SK-N-SH (cell line): ENCODE results near the gene TYW3. TPM values are rescaled to one million over a fixed set of nuclear protein-coding genes. Genes with fewer than 3 reads are reported as not detected.

ENCODE experiments used
- CTCF ChIA-PET: fragments of 300-600, 350-600 bp; formaldehyde crosslinking; extraction: SDS; loops from one replicate; lab custom pipeline; 2021; lab: Yijun Ruan, JAX
- POLR2A ChIA-PET: fragments of 350-600 bp; sonication (Branson Sonifier 250); formaldehyde crosslinking; extraction: SDS; loops from one replicate; lab custom pipeline; 2020; ENCODE audit warnings: antibody characterized with exemption, inconsistent platforms; lab: Yijun Ruan, JAX
- DNase-seq: peaks from one replicate; pipeline ENCODE4 v3.0.0; 2012
- H2AFZ ChIP-seq: fragments of 200-600 bp; sonication (generic); 2 replicates; pipeline ENCODE4 v1.8.1; 2016; ENCODE audit warnings: antibody characterized with exemption, mild to moderate bottlenecking, low read depth
- H3F3A ChIP-seq: fragments of 200-600 bp; sonication (generic); replicated peaks from 2 replicates; pipeline ENCODE3; 2016; ENCODE audit warnings: antibody characterized with exemption, mild to moderate bottlenecking; ENCODE audit not compliant: insufficient read depth
- H3K27ac ChIP-seq, 2 experiments: fragments of 200-500 bp in 1 of 2; fragments of 200-600 bp in 1 of 2; sonication (Bioruptor generic) in 1 of 2; sonication (generic), shearing (Covaris generic) in 1 of 2; 2 replicates each; pipeline versions ENCODE4 v1.5.1 to v1.6.1; 2014 to 2016; ENCODE audit warnings: low read depth in 2 of 2, inconsistent platforms in 1 of 2, low read length in 1 of 2, mild to moderate bottlenecking in 1 of 2, mixed read lengths in 1 of 2
- H3K27me3 ChIP-seq: fragments of 200-600 bp; sonication (generic), shearing (Covaris generic); 2 replicates; pipeline ENCODE4 v1.6.1; 2016; ENCODE audit warnings: mixed run types; ENCODE audit not compliant: insufficient read depth
- H3K36me3 ChIP-seq, 2 experiments: fragments of 200-500 bp in 1 of 2; fragments of 200-600 bp in 1 of 2; sonication (Bioruptor generic) in 1 of 2; sonication (generic) in 1 of 2; replicated peaks in 1 of 2; 2 replicates each; pipeline versions ENCODE3 to v1.5.1; 2014 to 2016; ENCODE audit warnings: low read length in 1 of 2, mild to moderate bottlenecking in 1 of 2; ENCODE audit not compliant: insufficient read depth in 2 of 2, control insufficient read depth in 1 of 2
- H3K4me1 ChIP-seq, 2 experiments: fragments of 200-500 bp in 1 of 2; fragments of 200-600 bp in 1 of 2; sonication (Bioruptor generic) in 1 of 2; sonication (generic), shearing (Covaris generic) in 1 of 2; 2 replicates each; pipeline versions ENCODE4 v1.5.1 to v1.6.1; 2014 to 2016; ENCODE audit warnings: low read depth in 1 of 2, low read length in 1 of 2, mixed run types in 1 of 2; ENCODE audit not compliant: insufficient read depth in 2 of 2, control insufficient read depth in 1 of 2
- H3K4me2 ChIP-seq: fragments of 200-600 bp; sonication (generic), shearing (Covaris generic); 2 replicates; pipeline ENCODE4 v1.6.1; 2017; ENCODE audit warnings: mixed run types
- H3K4me3 ChIP-seq, 2 experiments: fragments of 200-500 bp in 1 of 2; fragments of 200-600 bp in 1 of 2; sonication (Bioruptor generic) in 1 of 2; sonication (generic), shearing (Covaris generic) in 1 of 2; 2 replicates each; pipeline versions ENCODE4 v1.5.1 to v1.8.1; 2014 to 2016; ENCODE audit warnings: low read depth in 2 of 2, inconsistent platforms in 1 of 2, low read length in 1 of 2, mild to moderate bottlenecking in 1 of 2, mixed read lengths in 1 of 2, moderate library complexity in 1 of 2
- H3K79me2 ChIP-seq: fragments of 200-600 bp; sonication (generic); 2 replicates; pipeline ENCODE4 v1.8.1; 2017; ENCODE audit warnings: mild to moderate bottlenecking; ENCODE audit not compliant: insufficient read depth
- H3K9ac ChIP-seq: fragments of 200-600 bp; sonication (generic); 2 replicates; pipeline ENCODE4 v1.6.1; 2017; ENCODE audit warnings: mixed run types
- H3K9me2 ChIP-seq: fragments of 200-600 bp; sonication (generic); 2 replicates; pipeline ENCODE4 v1.6.1; 2017; ENCODE audit warnings: mixed run types
- H3K9me3 ChIP-seq: fragments of 200-600 bp; sonication (generic); 2 replicates; pipeline ENCODE4 v1.6.1; 2017; ENCODE audit warnings: mixed run types, mild to moderate bottlenecking, moderate library complexity
- H4K20me1 ChIP-seq: fragments of 200-600 bp; sonication (generic); 2 replicates; pipeline ENCODE4 v1.6.1; 2017; ENCODE audit warnings: mild to moderate bottlenecking, mixed run types; ENCODE audit not compliant: insufficient read depth
- CHD2 ChIP-seq: fragments of 150-350 bp; IDR thresholded peaks from 2 replicates; pipeline ENCODE4 v1.6.1; 2018; ENCODE audit warnings: low read length; ENCODE audit not compliant: partially characterized antibody
- EP300 ChIP-seq, 2 experiments: IDR thresholded peaks; 2 replicates each; pipeline versions ENCODE4 v1.4.0 to v1.6.1; 2012; ENCODE audit warnings: borderline replicate concordance in 1 of 2, low read depth in 1 of 2, low read length in 1 of 2
- FOSL2 ChIP-seq: IDR thresholded peaks from 2 replicates; pipeline ENCODE4 v1.4.0; 2012; ENCODE audit warnings: low read depth, mild to moderate bottlenecking, moderate library complexity, borderline replicate concordance
- FOXJ3 ChIP-seq: sonication (generic); formaldehyde crosslinking; IDR thresholded peaks from 2 replicates; pipeline ENCODE4 v1.5.1; 2020; ENCODE audit warnings: mild to moderate bottlenecking, missing genetic modification reagents
- PBX3 ChIP-seq: IDR thresholded peaks from 2 replicates; pipeline ENCODE4; 2012
- POLR2AphosphoS5 ChIP-seq: IDR thresholded peaks from 2 replicates; pipeline ENCODE4 v1.6.1; 2012; ENCODE audit warnings: low read depth, low read length
- REST ChIP-seq: IDR thresholded peaks from 2 replicates; pipeline ENCODE4 v1.6.1; 2012; ENCODE audit warnings: mild to moderate bottlenecking, low read depth, low read length, moderate library complexity
- TEAD4 ChIP-seq: IDR thresholded peaks from 2 replicates; pipeline ENCODE4 v1.4.0; 2012; ENCODE audit warnings: mild to moderate bottlenecking, borderline replicate concordance; ENCODE audit not compliant: insufficient read depth
- USF2 ChIP-seq: fragments of 150-350 bp; IDR thresholded peaks from 2 replicates; pipeline ENCODE4 v1.6.1; 2017; ENCODE audit warnings: antibody characterized with exemption, low read length, low read depth, borderline replicate concordance
- YY1 ChIP-seq: IDR thresholded peaks from 2 replicates; pipeline ENCODE4 v1.4.0; 2012; ENCODE audit warnings: low read depth, mild to moderate bottlenecking
- ZBTB33 ChIP-seq: IDR thresholded peaks from 2 replicates; pipeline ENCODE4 v1.4.0; 2012; ENCODE audit warnings: low read depth, borderline replicate concordance
- WGBS: methylation state at CpG from one replicate; pipeline ENCODE4 v1.1.6; 2017; ENCODE audit warnings: low lambda C conversion rate; 5-methylcytosine and 5-hydroxymethylcytosine counted together
- polyA plus RNA-seq, 3 experiments: library from polyadenylated mRNA; depleted of rRNA; stranded (reverse); fragments of >200 nt; gene quantifications; 2 replicates each; pipeline ENCODE4 v1.2.3, GENCODE V29; 2012

TYW3 gene
- polyA plus RNA-seq, 1 of the 3 experiments (the other 2 are of a cell fraction): 9.2 TPM

GRCh38 chr1:74717626-74718025 lies 15.3 kb upstream of the TYW3 start:
- Histone ChIP-seq H3K27ac (no peak overlapping the region), H3K4me2 (no peak overlapping the region), H3K27me3 (no peaks in the 10 kb centered on the region), H3K9ac (no peak overlapping the region), H2AFZ (no peak overlapping the region), H3K79me2 (no peaks in the 10 kb centered on the region), H3F3A (peaks cover 3% of the 10 kb centered on the region), H3K36me3 (peaks cover 55 to 65% of the 10 kb centered on the region in 2 experiments), H3K4me3 (no peak overlapping the region), H4K20me1 (no peaks in the 10 kb centered on the region), H3K9me3 (no peaks in the 10 kb centered on the region)
- CTCF ChIA-PET: no interaction called here
- TF ChIP-seq FOXJ3 (CRISPR knock-in tag) (no peak), POLR2AphosphoS5 (no peak), EP300 (IDR thresholded peaks at IDR 0.05; ENCODE audit: borderline replicate concordance in 1 of 2, low read depth in 1 of 2, low read length in 1 of 2) (no peak), REST (no peak), ZBTB33 (no peak)
- TF ChIP-seq, all 33 proteins: peak for 0
- Histone ChIP-seq H3K4me1 (no peaks in the 10 kb centered on the region; a peak in 1 of 4 replicates), H3K9me2 (no peaks in the 10 kb centered on the region)
- POLR2A ChIA-PET: no interaction called here
- no peak for DNase-seq
- 97% methylated on average over 2 of the region's 2 CpGs for WGBS

DNA sequence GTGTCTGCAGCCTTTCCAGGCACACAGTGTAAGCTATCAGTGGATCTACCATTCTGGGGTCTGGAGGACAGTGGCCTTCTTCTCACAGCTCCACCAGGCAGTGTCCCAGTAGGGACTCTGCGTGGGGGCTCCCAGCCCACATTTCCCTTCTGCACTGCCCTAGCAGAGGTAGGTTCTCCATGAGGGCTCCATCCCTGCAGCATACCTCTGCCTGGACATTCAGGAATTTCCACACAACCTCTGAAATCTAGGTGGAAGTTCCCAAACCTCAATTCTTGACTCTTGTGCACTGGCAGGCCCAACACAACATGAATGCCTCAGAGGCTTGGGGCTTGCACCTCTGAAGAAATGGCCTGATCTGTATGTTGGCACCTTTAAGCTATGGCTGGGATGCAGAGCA lies 6.9 kb upstream of the TYW3 start:
- no peak overlapping the region for H3K4me2 ChIP-seq
- H3K27me3 ChIP-seq: no peaks in the 10 kb centered on the region
- H3K9me3 ChIP-seq: no peaks in the 10 kb centered on the region; the same call in 1 of the 2 replicates
- H3K27ac ChIP-seq: no peak overlapping the region
- H3F3A ChIP-seq: peaks cover 9% of the 10 kb centered on the region
- no peak for DNase-seq
- H3K9me2 ChIP-seq: no peaks in the 10 kb centered on the region
- H3K4me3 ChIP-seq: no peak overlapping the region
- WGBS: no CpG with 5 or more reads among the region's 1 CpG
- TF ChIP-seq PBX3: no peak
- no peak for TF ChIP-seq TEAD4
- TF ChIP-seq CHD2: no peak
- no peak for TF ChIP-seq FOSL2
- TF ChIP-seq YY1: no peak
- TF ChIP-seq USF2: no peak
- TF ChIP-seq, all 33 proteins: peak for 0
- Histone ChIP-seq H3K79me2 (peaks cover 16% of the 10 kb centered on the region; the same call in 1 of the 2 replicates), H3K9ac (no peak overlapping the region), H3K36me3 (peaks cover 41 to 43% of the 10 kb centered on the region in 2 experiments), H2AFZ (no peak overlapping the region), H3K4me1 (peaks cover 0 to 8% of the 10 kb centered on the region in 2 experiments), H4K20me1 (no peaks in the 10 kb centered on the region)
- CTCF ChIA-PET: interaction anchor here (0.6 kb wide), 1 partner anchor 506 kb away, joined by 3 read pairs; no protein-coding TSS in a partner anchor
- POLR2A ChIA-PET: no interaction called here
